Heart left ventricle (tissue), 16 donors: ENCODE data around the gene SORCS2. TPM values are rescaled to one million over a fixed set of nuclear protein-coding genes. Genes with fewer than 3 reads are reported as not detected.

Source experiments
- ATAC-seq, 4 donors: fragments of 200-7000 bp; cut with Tn5 transposase; one replicate each; pipeline ENCODE4 v1.9.1; 2020 to 2022; ENCODE audit warnings: moderate library complexity in 4 of 4, mild to moderate bottlenecking in 3 of 4, moderate number of reproducible peaks in 1 of 4
- DNase-seq, 5 donors: peaks; one replicate each; pipeline ENCODE4 v3.0.0-alpha.2; 2020
- H3K27ac ChIP-seq, 12 donors: fragments of 200-600 bp; sonication (generic) in 4 of 12; one replicate each; pipeline versions ENCODE4 v1.5.0 to v1.8.0; 2016 to 2022; ENCODE audit warnings: mild to moderate bottlenecking in 2 of 12
- H3K27me3 ChIP-seq, 9 donors: fragments of 200-600 bp; sonication (generic) in 2 of 9; one replicate each; pipeline versions ENCODE4 v1.5.1 to v1.8.0; 2016 to 2022; ENCODE audit warnings: mild to moderate bottlenecking in 3 of 9
- H3K36me3 ChIP-seq, 9 donors: fragments of 200-600 bp; sonication (generic) in 2 of 9; one replicate each; pipeline versions ENCODE4 v1.5.0 to v1.8.0; 2018 to 2022; ENCODE audit warnings: mild to moderate bottlenecking in 2 of 9
- H3K4me1 ChIP-seq, 12 donors: fragments of 200-600 bp; sonication (generic) in 4 of 12; one replicate each; pipeline versions ENCODE4 v1.5.0 to v1.8.0; 2016 to 2022; ENCODE audit warnings: mild to moderate bottlenecking in 3 of 12
- H3K4me3 ChIP-seq, 12 donors: fragments of 200-600 bp; sonication (generic) in 4 of 12; one replicate each; pipeline versions ENCODE4 v1.5.0 to v1.8.0; 2017 to 2022; ENCODE audit warnings: mild to moderate bottlenecking in 9 of 12, moderate library complexity in 4 of 12
- H3K9me3 ChIP-seq, 12 donors: fragments of 200-600 bp; sonication (generic) in 4 of 12; one replicate each; pipeline versions ENCODE4 v1.5.0 to v1.8.0; 2016 to 2022; ENCODE audit warnings: mild to moderate bottlenecking in 1 of 12
- CTCF ChIP-seq, 12 donors: fragments of 200-600 bp; sonication (generic) in 4 of 12; IDR thresholded peaks; one replicate each; pipeline versions ENCODE4 v1.5.0 to v1.8.0; 2018 to 2022; ENCODE audit warnings: antibody characterized with exemption in 12 of 12, mild to moderate bottlenecking in 5 of 12
- POLR2A ChIP-seq, 2 donors: fragments of 450-650 bp; IDR thresholded peaks; one replicate each; pipeline ENCODE4 v1.6.1; 2017; ENCODE audit warnings: antibody characterized with exemption in 2 of 2, mild to moderate bottlenecking in 2 of 2, moderate library complexity in 2 of 2
- WGBS, 4 donors: extraction: QIAGEN DNeasy Blood & Tissue Kit in 2 of 4; methylation state at CpG; one replicate each; pipeline versions ENCODE4 v1.1.5 to v1.1.7; 2013 to 2018; 5-methylcytosine and 5-hydroxymethylcytosine counted together
- intact Hi-C, 10 donors: fragments of 100-400 bp; cut with DNase I; formaldehyde crosslinking; loops; one replicate each; pipeline versions ENCODE4 v1.11.1 to v1.14.2; 2022
- polyA plus RNA-seq, 2 donors: library from polyadenylated mRNA; stranded (reverse); fragments of 200-250 nt; gene quantifications; one replicate each; pipeline ENCODE4 v1.2.3, GENCODE V29; 2013
- total RNA-seq, 9 donors: library from RNA; depleted of rRNA in 2 of 9; stranded (reverse); fragments of >200 nt in 2 of 9; fragmentation: NEBNext Ultra II Directional in 3 of 9; extraction: Animal tissue kit (Norgen Biotek cat#: 25700) in 3 of 9; gene quantifications; one replicate each; pipeline versions ENCODE4 v1.1.0 to v1.2.4, GENCODE V29; 2016 to 2023
- donor health status: ischemic (EF 13 %, LVEDD 7.1; RV severe dilation, severe dysfunction).
- donor health status: healthy with polysubstance abuse.
- donor health status: DM: no; HTN: yes; CAD: no.
- donor health status: DM: no; HTN: no; CAD: no.
- donor health status: ischemic (EF 25% LVEDD 6.9; RV normal size, moderate dysfunction).
- donor health status: ischemic (EF 25% LVEDD 5.7; RV mildly dilated, moderate dysfunction).
- donor health status: healthy.
- donor health status: DM: yes; HTN: yes; CAD: no.
- donor health status: ischemic (EF 35%, LVEDD 5.7; RV mildly dilated, moderate dysfunction).
- donor health status: nonischemic (EF 11% LVEDD 7.7; RV severe dilation, severe dysfunction).
- donor health status: DM: yes; HTN: yes; CAD: no.
- donor health status: PGD.
- donor health status: ischemic (EF 29% LVEDD 5.4; RV normal size, mild dysfunction).
- donor health status: nonischemic (EF 23%, LVEDD 6.1; RV moderate dilation, normal function).

Gene SORCS2
- total and polyA plus RNA-seq, 11 donors: 0.28 to 5.5 (median 2.4) TPM

DNA sequence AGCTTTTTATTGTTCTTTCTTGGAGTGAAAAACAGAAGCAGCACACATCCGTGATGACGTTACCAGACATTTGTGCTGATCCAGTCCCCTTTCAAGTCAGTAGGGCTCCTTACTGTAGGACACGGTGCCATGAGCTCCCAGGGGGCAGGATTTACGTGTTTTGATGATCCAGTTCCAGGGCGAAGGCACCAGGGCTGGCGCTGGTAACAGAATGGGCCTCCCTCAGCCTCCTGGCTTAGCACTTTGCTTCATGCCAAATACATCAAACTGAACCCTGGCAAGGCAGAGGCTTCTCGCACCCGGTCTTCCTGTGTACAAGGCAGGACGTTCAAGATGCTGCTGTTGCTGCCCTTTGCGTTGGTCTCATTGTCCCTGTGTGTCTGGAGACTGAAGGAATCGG is 309.0 kb downstream of the SORCS2 start:
- H3K27me3 ChIP-seq: no peaks in the 10 kb centered on the region
- TF ChIP-seq POLR2A (IDR thresholded peaks at IDR 0.05) (no peak), CTCF (IDR thresholded peaks at IDR 0.05) (no peak)
- ATAC-seq (no peak), DNase-seq (no peak)
- intact Hi-C loops: no loop called here
- H3K9me3 ChIP-seq: no peaks in the 10 kb centered on the region
- no peak overlapping the region for H3K27ac ChIP-seq
- WGBS, 4 donors: 74 to 78% (median 76%) methylated on average over 11 of the region's 11 CpGs
- H3K4me1 ChIP-seq: no peaks in the 10 kb centered on the region
- no peaks in the 10 kb centered on the region for H3K36me3 ChIP-seq
- H3K4me3 ChIP-seq: no peak overlapping the region

- Histone ChIP-seq H3K4me3 (no peak overlapping the region), H3K36me3 (no peaks in the 10 kb centered on the region), H3K27ac (no peak overlapping the region), H3K9me3 (no peaks in the 10 kb centered on the region), H3K27me3 (no peaks in the 10 kb centered on the region), H3K4me1 (no peaks in the 10 kb centered on the region)
- ATAC-seq (no peak), DNase-seq (no peak)
- 66 to 81% (median 69%) methylated on average over 11 of the region's 11 CpGs for WGBS, 4 donors
- TF ChIP-seq CTCF (IDR thresholded peaks at IDR 0.05): no peak
- TF ChIP-seq POLR2A (IDR thresholded peaks at IDR 0.05): no peak
- intact Hi-C loops: no loop called here
Observed at GRCh38 chr4:7501873-7502272, 309.5 kb downstream of the SORCS2 start.

DNA sequence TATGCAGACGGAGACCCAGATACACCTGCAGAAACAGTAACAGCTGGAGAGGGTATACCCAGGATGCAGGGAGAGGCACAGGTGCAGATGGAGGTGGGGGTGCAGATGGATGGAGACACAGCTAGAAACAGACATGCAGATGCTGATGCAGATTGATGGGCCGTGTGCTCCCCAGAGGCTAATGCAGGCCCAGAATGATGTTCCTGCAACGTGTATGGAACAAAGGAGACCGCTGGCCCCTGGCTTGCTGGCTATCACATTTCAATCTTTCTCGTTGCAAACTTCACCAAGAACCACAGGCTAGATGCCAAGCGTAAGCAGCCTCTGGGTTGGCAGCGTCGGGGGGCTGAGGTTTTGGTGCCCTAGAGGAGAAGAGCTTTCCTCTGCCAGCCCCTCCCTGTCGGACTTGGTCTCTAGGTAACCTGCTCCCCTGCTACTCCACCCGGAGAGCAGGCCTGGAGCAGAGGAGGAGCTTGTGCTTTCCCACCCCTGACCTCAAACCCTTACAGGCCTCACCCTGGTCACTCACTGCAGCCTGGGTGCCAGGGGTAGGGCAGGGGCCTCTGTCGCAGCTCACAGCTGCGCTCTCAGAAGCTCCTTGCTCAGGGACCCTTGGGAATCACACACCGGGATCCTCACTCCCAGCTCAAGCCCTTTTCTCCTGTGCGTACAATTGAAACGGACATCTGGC is 311.4 kb downstream of the SORCS2 start:
- DNase-seq: no peak
- WGBS, 4 donors: 70 to 78% (median 75%) methylated on average over 15 of the region's 15 CpGs

More for the DNA sequence above, 311.4 kb downstream of the SORCS2 start:
- H3K27me3 ChIP-seq: no peaks in the 10 kb centered on the region
- H3K9me3 ChIP-seq: no peaks in the 10 kb centered on the region
- ATAC-seq: no peak
- no peaks in the 10 kb centered on the region for H3K36me3 ChIP-seq
- no peak overlapping the region for H3K27ac ChIP-seq
- TF ChIP-seq POLR2A (IDR thresholded peaks at IDR 0.05) (no peak), CTCF (IDR thresholded peaks at IDR 0.05) (no peak)
- intact Hi-C loops: no loop called here
- no peaks in the 10 kb centered on the region for H3K4me1 ChIP-seq
- no peak overlapping the region for H3K4me3 ChIP-seq
